SK-N-SH (cell line): ENCODE results near the gene NPHS1. TPM values are rescaled to one million over a fixed set of nuclear protein-coding genes. Genes with fewer than 3 reads are reported as not detected.

Source experiments
- CTCF ChIA-PET: fragments of 300-600, 350-600 bp; formaldehyde crosslinking; extraction: SDS; loops from one replicate; lab custom pipeline; 2021; lab: Yijun Ruan, JAX
- POLR2A ChIA-PET: fragments of 350-600 bp; sonication (Branson Sonifier 250); formaldehyde crosslinking; extraction: SDS; loops from one replicate; lab custom pipeline; 2020; ENCODE audit warnings: antibody characterized with exemption, inconsistent platforms; lab: Yijun Ruan, JAX
- DNase-seq: peaks from one replicate; pipeline ENCODE4 v3.0.0; 2012
- H2AFZ ChIP-seq: fragments of 200-600 bp; sonication (generic); 2 replicates; pipeline ENCODE4 v1.8.1; 2016; ENCODE audit warnings: antibody characterized with exemption, mild to moderate bottlenecking, low read depth
- H3F3A ChIP-seq: fragments of 200-600 bp; sonication (generic); replicated peaks from 2 replicates; pipeline ENCODE3; 2016; ENCODE audit warnings: antibody characterized with exemption, mild to moderate bottlenecking; ENCODE audit not compliant: insufficient read depth
- H3K27ac ChIP-seq, 2 experiments: fragments of 200-500 bp in 1 of 2; fragments of 200-600 bp in 1 of 2; sonication (Bioruptor generic) in 1 of 2; sonication (generic), shearing (Covaris generic) in 1 of 2; 2 replicates each; pipeline versions ENCODE4 v1.5.1 to v1.6.1; 2014 to 2016; ENCODE audit warnings: low read depth in 2 of 2, inconsistent platforms in 1 of 2, low read length in 1 of 2, mild to moderate bottlenecking in 1 of 2, mixed read lengths in 1 of 2
- H3K27me3 ChIP-seq: fragments of 200-600 bp; sonication (generic), shearing (Covaris generic); 2 replicates; pipeline ENCODE4 v1.6.1; 2016; ENCODE audit warnings: mixed run types; ENCODE audit not compliant: insufficient read depth
- H3K36me3 ChIP-seq, 2 experiments: fragments of 200-500 bp in 1 of 2; fragments of 200-600 bp in 1 of 2; sonication (Bioruptor generic) in 1 of 2; sonication (generic) in 1 of 2; replicated peaks in 1 of 2; 2 replicates each; pipeline versions ENCODE3 to v1.5.1; 2014 to 2016; ENCODE audit warnings: low read length in 1 of 2, mild to moderate bottlenecking in 1 of 2; ENCODE audit not compliant: insufficient read depth in 2 of 2, control insufficient read depth in 1 of 2
- H3K4me1 ChIP-seq, 2 experiments: fragments of 200-500 bp in 1 of 2; fragments of 200-600 bp in 1 of 2; sonication (Bioruptor generic) in 1 of 2; sonication (generic), shearing (Covaris generic) in 1 of 2; 2 replicates each; pipeline versions ENCODE4 v1.5.1 to v1.6.1; 2014 to 2016; ENCODE audit warnings: low read depth in 1 of 2, low read length in 1 of 2, mixed run types in 1 of 2; ENCODE audit not compliant: insufficient read depth in 2 of 2, control insufficient read depth in 1 of 2
- H3K4me2 ChIP-seq: fragments of 200-600 bp; sonication (generic), shearing (Covaris generic); 2 replicates; pipeline ENCODE4 v1.6.1; 2017; ENCODE audit warnings: mixed run types
- H3K4me3 ChIP-seq, 2 experiments: fragments of 200-500 bp in 1 of 2; fragments of 200-600 bp in 1 of 2; sonication (Bioruptor generic) in 1 of 2; sonication (generic), shearing (Covaris generic) in 1 of 2; 2 replicates each; pipeline versions ENCODE4 v1.5.1 to v1.8.1; 2014 to 2016; ENCODE audit warnings: low read depth in 2 of 2, inconsistent platforms in 1 of 2, low read length in 1 of 2, mild to moderate bottlenecking in 1 of 2, mixed read lengths in 1 of 2, moderate library complexity in 1 of 2
- H3K79me2 ChIP-seq: fragments of 200-600 bp; sonication (generic); 2 replicates; pipeline ENCODE4 v1.8.1; 2017; ENCODE audit warnings: mild to moderate bottlenecking; ENCODE audit not compliant: insufficient read depth
- H3K9ac ChIP-seq: fragments of 200-600 bp; sonication (generic); 2 replicates; pipeline ENCODE4 v1.6.1; 2017; ENCODE audit warnings: mixed run types
- H3K9me2 ChIP-seq: fragments of 200-600 bp; sonication (generic); 2 replicates; pipeline ENCODE4 v1.6.1; 2017; ENCODE audit warnings: mixed run types
- H3K9me3 ChIP-seq: fragments of 200-600 bp; sonication (generic); 2 replicates; pipeline ENCODE4 v1.6.1; 2017; ENCODE audit warnings: mixed run types, mild to moderate bottlenecking, moderate library complexity
- H4K20me1 ChIP-seq: fragments of 200-600 bp; sonication (generic); 2 replicates; pipeline ENCODE4 v1.6.1; 2017; ENCODE audit warnings: mild to moderate bottlenecking, mixed run types; ENCODE audit not compliant: insufficient read depth
- CHD2 ChIP-seq: fragments of 150-350 bp; IDR thresholded peaks from 2 replicates; pipeline ENCODE4 v1.6.1; 2018; ENCODE audit warnings: low read length; ENCODE audit not compliant: partially characterized antibody
- FOSL2 ChIP-seq: IDR thresholded peaks from 2 replicates; pipeline ENCODE4 v1.4.0; 2012; ENCODE audit warnings: low read depth, mild to moderate bottlenecking, moderate library complexity, borderline replicate concordance
- GABPA ChIP-seq: IDR thresholded peaks from 2 replicates; pipeline ENCODE4 v1.4.0; 2012; ENCODE audit warnings: low read depth, mild to moderate bottlenecking
- MAX ChIP-seq: IDR thresholded peaks from 2 replicates; pipeline ENCODE4 v1.4.0; 2012; ENCODE audit warnings: low read depth
- MXI1 ChIP-seq: IDR thresholded peaks from 2 replicates; pipeline ENCODE4 v1.6.1; 2012; ENCODE audit warnings: mild to moderate bottlenecking, low read depth, low read length, improper control_type of control experiment
- NFIC ChIP-seq: IDR thresholded peaks from 2 replicates; pipeline ENCODE4 v1.4.0; 2012; ENCODE audit warnings: borderline replicate concordance
- NRF1 ChIP-seq: IDR thresholded peaks from 2 replicates; pipeline ENCODE4 v1.6.1; 2012; ENCODE audit warnings: low read depth, mild to moderate bottlenecking, low read length
- REST ChIP-seq: IDR thresholded peaks from 2 replicates; pipeline ENCODE4 v1.6.1; 2012; ENCODE audit warnings: mild to moderate bottlenecking, low read depth, low read length, moderate library complexity
- RXRA ChIP-seq: IDR thresholded peaks from 2 replicates; pipeline ENCODE4 v1.4.0; 2012; ENCODE audit warnings: low read depth, mild to moderate bottlenecking, borderline replicate concordance
- SIN3A ChIP-seq: IDR thresholded peaks from 2 replicates; pipeline ENCODE4 v1.6.1; 2012; ENCODE audit warnings: low read depth, mild to moderate bottlenecking, low read length, moderate library complexity, borderline replicate concordance
- SMC3 ChIP-seq: IDR thresholded peaks from 2 replicates; pipeline ENCODE4 v1.6.1; 2012; ENCODE audit warnings: low read depth, low read length, improper control_type of control experiment
- WGBS: methylation state at CpG from one replicate; pipeline ENCODE4 v1.1.6; 2017; ENCODE audit warnings: low lambda C conversion rate; 5-methylcytosine and 5-hydroxymethylcytosine counted together
- polyA plus RNA-seq, 3 experiments: library from polyadenylated mRNA; depleted of rRNA; stranded (reverse); fragments of >200 nt; gene quantifications; 2 replicates each; pipeline ENCODE4 v1.2.3, GENCODE V29; 2012
- TF ChIP-seq, protein P1 (sequence below): IDR thresholded peaks from 2 replicates; pipeline ENCODE4 v1.4.0; 2012; ENCODE audit warnings: low read depth, borderline replicate concordance
- TF ChIP-seq, protein P2 (sequence below): fragments of 150-350 bp; IDR thresholded peaks from 2 replicates; pipeline ENCODE4 v1.6.1; 2016; ENCODE audit warnings: mild to moderate bottlenecking, low read depth, low read length

NPHS1 gene
- polyA plus RNA-seq, 1 of the 3 experiments (the other 2 are of a cell fraction) = not detected

GRCh38 chr19:35879770-35880317, 27.5 kb upstream of the NPHS1 start:
- no peaks in the 10 kb centered on the region for H3K9me2 ChIP-seq
- no peaks in the 10 kb centered on the region for H3K9me3 ChIP-seq
- H4K20me1 ChIP-seq = 0 out of 2 replicates have a peak, but pooled peaks cover 5% of the 10 kb centered on the region
- H3K4me3 ChIP-seq = no peak overlapping the region
- H2AFZ ChIP-seq = no peak overlapping the region
- TF ChIP-seq RXRA = no peak
- peak; percentile 75; the same call in 1 of the 2 replicates for TF ChIP-seq SIN3A
- TF ChIP-seq MXI1 = 0 out of 2 replicates have a peak, but pooled peaks have one; percentile 41
- TF ChIP-seq REST = peak; percentile 100
- TF ChIP-seq MAX = peak; percentile 72
- H3K4me2 ChIP-seq = no peak overlapping the region
- POLR2A ChIA-PET = interaction anchor here (0.6 kb wide), 1 partner anchor 44 kb away, joined by 3 read pairs; no protein-coding TSS in a partner anchor
- no peaks in the 10 kb centered on the region for H3F3A ChIP-seq
- 27% methylated on average over 16 of the region's 28 CpGs for WGBS
- CTCF ChIA-PET = interaction anchor here (1.2 to 6.3 kb wide), 2 partner anchors 21 to 52 kb away, joined by 4 to 57 read pairs; partner anchors contain the start of gene NFKBID
- H3K27ac ChIP-seq = no peak overlapping the region
- H3K9ac ChIP-seq = no peak overlapping the region
- H3K27me3 ChIP-seq = no peaks in the 10 kb centered on the region
- H3K79me2 ChIP-seq = no peaks in the 10 kb centered on the region
- peak; percentile 79 for DNase-seq
- H3K4me1 ChIP-seq = no peaks in the 10 kb centered on the region; a peak in 1 of 4 replicates
- H3K36me3 ChIP-seq = peaks cover 0 to 3% of the 10 kb centered on the region in 2 experiments

DNA sequence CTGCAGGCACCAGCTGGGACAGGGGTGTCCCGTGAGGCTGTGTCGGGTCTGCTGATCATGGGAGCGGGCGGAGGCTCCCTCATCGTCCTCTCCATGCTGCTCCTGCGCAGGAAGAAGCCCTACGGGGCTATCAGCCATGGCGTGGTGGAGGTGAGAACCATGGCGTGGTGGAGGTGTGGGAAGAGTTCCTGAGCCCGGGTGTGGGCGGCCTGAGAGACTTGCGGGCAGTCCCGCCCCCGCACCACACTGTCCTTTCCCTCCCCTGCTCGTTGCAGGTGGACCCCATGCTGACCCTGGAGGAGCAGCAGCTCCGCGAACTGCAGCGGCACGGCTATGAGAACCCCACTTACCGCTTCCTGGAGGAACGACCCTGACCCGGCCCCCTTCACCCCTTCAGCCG, 26.8 kb upstream of the NPHS1 start:
- H3K27me3 ChIP-seq = no peaks in the 10 kb centered on the region
- ChIA-PET CTCF (interaction anchor here (1.0 kb wide), 2 partner anchors 9 to 53 kb away, joined by 3 to 6 read pairs; no protein-coding TSS in a partner anchor), POLR2A (no interaction called here)
- no peak overlapping the region for H3K27ac ChIP-seq
- H3K9me2 ChIP-seq = no peaks in the 10 kb centered on the region
- DNase-seq = no peak
- no peaks in the 10 kb centered on the region for H3K79me2 ChIP-seq
- H3K9me3 ChIP-seq = no peaks in the 10 kb centered on the region
- no peak overlapping the region for H3K9ac ChIP-seq
- H3K4me2 ChIP-seq = no peak overlapping the region
- H3K4me3 ChIP-seq = no peak overlapping the region
- TF ChIP-seq NRF1 (no peak), CHD2 (no peak), RXRA (no peak), FOSL2 (no peak), GABPA (no peak), SMC3 (no peak), MAX (no peak), NFIC (no peak)
- TF ChIP-seq, protein P1, sequence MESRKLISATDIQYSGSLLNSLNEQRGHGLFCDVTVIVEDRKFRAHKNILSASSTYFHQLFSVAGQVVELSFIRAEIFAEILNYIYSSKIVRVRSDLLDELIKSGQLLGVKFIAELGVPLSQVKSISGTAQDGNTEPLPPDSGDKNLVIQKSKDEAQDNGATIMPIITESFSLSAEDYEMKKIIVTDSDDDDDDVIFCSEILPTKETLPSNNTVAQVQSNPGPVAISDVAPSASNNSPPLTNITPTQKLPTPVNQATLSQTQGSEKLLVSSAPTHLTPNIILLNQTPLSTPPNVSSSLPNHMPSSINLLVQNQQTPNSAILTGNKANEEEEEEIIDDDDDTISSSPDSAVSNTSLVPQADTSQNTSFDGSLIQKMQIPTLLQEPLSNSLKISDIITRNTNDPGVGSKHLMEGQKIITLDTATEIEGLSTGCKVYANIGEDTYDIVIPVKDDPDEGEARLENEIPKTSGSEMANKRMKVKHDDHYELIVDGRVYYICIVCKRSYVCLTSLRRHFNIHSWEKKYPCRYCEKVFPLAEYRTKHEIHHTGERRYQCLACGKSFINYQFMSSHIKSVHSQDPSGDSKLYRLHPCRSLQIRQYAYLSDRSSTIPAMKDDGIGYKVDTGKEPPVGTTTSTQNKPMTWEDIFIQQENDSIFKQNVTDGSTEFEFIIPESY = no peak
- TF ChIP-seq, protein P2, sequence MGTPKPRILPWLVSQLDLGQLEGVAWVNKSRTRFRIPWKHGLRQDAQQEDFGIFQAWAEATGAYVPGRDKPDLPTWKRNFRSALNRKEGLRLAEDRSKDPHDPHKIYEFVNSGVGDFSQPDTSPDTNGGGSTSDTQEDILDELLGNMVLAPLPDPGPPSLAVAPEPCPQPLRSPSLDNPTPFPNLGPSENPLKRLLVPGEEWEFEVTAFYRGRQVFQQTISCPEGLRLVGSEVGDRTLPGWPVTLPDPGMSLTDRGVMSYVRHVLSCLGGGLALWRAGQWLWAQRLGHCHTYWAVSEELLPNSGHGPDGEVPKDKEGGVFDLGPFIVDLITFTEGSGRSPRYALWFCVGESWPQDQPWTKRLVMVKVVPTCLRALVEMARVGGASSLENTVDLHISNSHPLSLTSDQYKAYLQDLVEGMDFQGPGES = no peak
- no peaks in the 10 kb centered on the region for H3F3A ChIP-seq
- H3K36me3 ChIP-seq = peaks cover 0 to 3% of the 10 kb centered on the region in 2 experiments
- no peaks in the 10 kb centered on the region; a peak in 1 of 4 replicates for H3K4me1 ChIP-seq
- WGBS = 72% methylated on average over 19 of the region's 23 CpGs
- no peak overlapping the region for H2AFZ ChIP-seq
- H4K20me1 ChIP-seq = 0 out of 2 replicates have a peak, but pooled peaks cover 5% of the 10 kb centered on the region
